ENCODE data around the gene CES1. TPM values are rescaled to one million over a fixed set of nuclear protein-coding genes. Genes with fewer than 3 reads are reported as not detected.

CES1 gene
- total and polyA plus RNA-seq, 2 of the 8 experiments (the other 6 are each of a cell fraction or from before 2014, with no cell fraction given): 0.91 to 1.2 TPM

- Histone ChIP-seq H3K14ac (ENCODE audit: insufficient read length) (no peak overlapping the region), H2BK5ac (ENCODE audit: low read depth, low read length) (no peak overlapping the region), H2AFZ (ENCODE audit: low read length) (no peak overlapping the region), H3K9ac (replicated peaks in 1 of 4; ENCODE audit: extremely low read depth in 1 of 4, low read depth in 3 of 4, low read length in 3 of 4) (no peak overlapping the region), H3K27ac (ENCODE audit: low read depth, low read length) (no peak overlapping the region), H3K4ac (replicated peaks; ENCODE audit: insufficient read length, low read depth, low read length) (no peak overlapping the region), H3K9me3 (ENCODE audit: insufficient read depth in 2 of 2, low read depth in 1 of 2, low read length in 1 of 2) (no peaks in the 10 kb centered on the region), H3K23me2 (ENCODE audit: low read depth, low read length) (no peaks in the 10 kb centered on the region), H3K79me1 (ENCODE audit: low read depth, low read length) (no peaks in the 10 kb centered on the region), H3K4me1 (replicated peaks in 1 of 4; ENCODE audit: control insufficient read depth in 3 of 4, insufficient read depth in 4 of 4, low read length in 3 of 4) (no peaks in the 10 kb centered on the region), H3K79me2 (ENCODE audit: control insufficient read depth in 1 of 2, insufficient read depth in 2 of 2, low read length in 2 of 2) (no peaks in the 10 kb centered on the region), H2BK15ac (ENCODE audit: low read length) (no peak overlapping the region), H4K91ac (replicated peaks; ENCODE audit: insufficient read length, low read length) (no peak overlapping the region), H4K5ac (ENCODE audit: insufficient read length, low read depth, low read length) (no peak overlapping the region), H2AK5ac (ENCODE audit: low read depth, low read length) (no peak overlapping the region), H3K4me3 (ENCODE audit: extremely low read depth in 1 of 4, insufficient read depth in 2 of 4, low read depth in 3 of 4, low read length in 4 of 4) (no peak overlapping the region), H4K8ac (ENCODE audit: extremely low read depth, insufficient read depth, low read length) (no peak overlapping the region), H3K4me2 (ENCODE audit: insufficient read depth in 1 of 2, low read depth in 2 of 2, low read length in 2 of 2) (no peak overlapping the region), H3K36me3 (ENCODE audit: control insufficient read depth in 2 of 4, insufficient read depth in 4 of 4, low read length in 3 of 4) (no peaks in the 10 kb centered on the region), H2BK120ac (replicated peaks; ENCODE audit: low read depth, low read length) (no peak overlapping the region), H4K20me1 (replicated peaks in 1 of 2; ENCODE audit: control insufficient read depth in 1 of 2, insufficient read depth in 2 of 2, low read length in 2 of 2) (no peaks in the 10 kb centered on the region), H3K56ac (replicated peaks; ENCODE audit: insufficient read length, low read depth, low read length) (no peak overlapping the region), H3K18ac (ENCODE audit: extremely low read depth, low read length) (no peak overlapping the region), H3K27me3 (replicated peaks in 1 of 4; ENCODE audit: control insufficient read depth in 3 of 4, extremely low read depth in 1 of 4, insufficient read depth in 3 of 4, low read length in 3 of 4) (no peaks in the 10 kb centered on the region), H3K23ac (ENCODE audit: insufficient read length) (no peak overlapping the region), H2BK12ac (ENCODE audit: low read depth, low read length) (no peak overlapping the region), H2BK20ac (ENCODE audit: low read length) (no peak overlapping the region)
- FAIRE-seq (no peak), DNase-seq (ENCODE audit: low read depth in 1 of 2, low spot score in 2 of 2) (no peak)
- CTCF ChIA-PET (ENCODE audit: partially characterized antibody): interaction anchor here (1.0 to 1.9 kb wide), 4 partner anchors 17 to 252 kb away, joined by 3 to 7 read pairs (median 3); no protein-coding TSS in a partner anchor
- TF ChIP-seq GTF2F1 (IDR thresholded peaks at IDR 0.05; ENCODE audit: borderline replicate concordance, low read depth, low read length) (no peak), USF2 (IDR thresholded peaks at IDR 0.05; ENCODE audit: low read length) (no peak), SP4 (IDR thresholded peaks at IDR 0.05; ENCODE audit: low read length) (no peak), SRF (IDR thresholded peaks at IDR 0.05; ENCODE audit: low read depth, low read length) (no peak), BRCA1 (IDR thresholded peaks at IDR 0.05; ENCODE audit: low read depth, low read length) (no peak), EZH2 (IDR thresholded peaks at IDR 0.05; ENCODE audit: low read depth, low read length, severe bottlenecking) (no peak), ATF2 (IDR thresholded peaks at IDR 0.05; ENCODE audit: low read length) (no peak), EP300 (IDR thresholded peaks at IDR 0.05; ENCODE audit: borderline replicate concordance in 1 of 2, low read depth in 2 of 2, low read length in 2 of 2) (no peak)
- WGBS, 2 experiments (ENCODE audit: extremely low coverage in 1 of 2, insufficient coverage in 1 of 2, insufficient read length in 1 of 2, insufficient replicate concordance in 2 of 2, low coverage in 1 of 2, low lambda C conversion rate in 2 of 2, missing lambda C conversion rate in 1 of 2): 85% methylated on average over 5 of the region's 6 CpGs; no CpG with 5 or more reads in 1 of the 2 experiments
- POLR2A ChIA-PET (ENCODE audit: partially characterized antibody): no interaction called here
Measured at GRCh38 chr16:55825115-55825728, 7.7 kb downstream of the CES1 start.

All from H1 (cell line).